GM12878 (cell line): ENCODE data around the gene SLC24A3. TPM values are rescaled to one million over a fixed set of nuclear protein-coding genes. Genes with fewer than 3 reads are reported as not detected.

ENCODE experiments used
- ATAC-seq: fragments of 200-7000 bp; cut with Tn5 transposase; 3 replicates; pipeline ENCODE4 v1.9.1; 2020; ENCODE audit warnings: mild to moderate bottlenecking, moderate library complexity
- BruUV-seq: library from RNA; stranded (reverse); fragments of 400-500 nt; replicated peaks from 2 replicates; lab custom pipeline; 2021; lab: Mats Ljungman, UMichigan
- CTCF ChIA-PET: fragments of 300-600 bp; sonication (Branson Sonifier 250); formaldehyde crosslinking; extraction: SDS; loops from one replicate; lab custom pipeline; 2021; ENCODE audit warnings: inconsistent platforms; lab: Yijun Ruan, JAX
- POLR2A ChIA-PET: fragments of 350-600 bp; formaldehyde crosslinking; extraction: SDS; loops from one replicate; lab custom pipeline; 2021; ENCODE audit warnings: inconsistent platforms; lab: Charles Lee
- RAD21 ChIA-PET: fragments of 300-600 bp; sonication (Branson Sonifier 250); formaldehyde crosslinking; loops from one replicate; lab custom pipeline; 2023; ENCODE audit warnings: antibody characterized with exemption; ENCODE audit not compliant: unreplicated experiment; lab: Charles Lee
- SMC1A ChIA-PET: fragments of 300-600 bp; sonication (Branson Sonifier 250); formaldehyde crosslinking; loops from one replicate; lab custom pipeline; 2023; ENCODE audit not compliant: unreplicated experiment, uncharacterized antibody; lab: Charles Lee
- DNase-seq: peaks from one replicate; pipeline ENCODE4 v3.0.0-alpha.2; 2011; ENCODE audit warnings: low read depth, low spot score
- FAIRE-seq: peaks from 3 replicates; lab custom pipeline; 2011; peaks lifted over from hg19 to GRCh38; lab: Jason Lieb, UNC
- H2AFZ ChIP-seq: 2 replicates; pipeline ENCODE4 v1.6.0; 2011; ENCODE audit warnings: low read depth, low read length, control low read depth; ENCODE audit not compliant: control insufficient read depth
- H3K27ac ChIP-seq: 2 replicates; pipeline ENCODE4 v1.5.1; 2011; ENCODE audit warnings: control low read depth; ENCODE audit not compliant: control insufficient read depth, insufficient read depth
- H3K27me3 ChIP-seq, 2 experiments: replicated peaks in 1 of 2; 2 replicates each; pipeline versions ENCODE4 v1.6.0 to v1.6.1; 2011; ENCODE audit warnings: low read length in 1 of 2; ENCODE audit not compliant: control insufficient read depth in 2 of 2, insufficient read depth in 2 of 2
- H3K36me3 ChIP-seq, 2 experiments: 2 replicates each; pipeline ENCODE4 v1.5.1; 2011; ENCODE audit warnings: low read length in 1 of 2; ENCODE audit not compliant: control insufficient read depth in 2 of 2, insufficient read depth in 2 of 2
- H3K4me1 ChIP-seq: 2 replicates; pipeline ENCODE4 v1.6.1; 2011; ENCODE audit warnings: mild to moderate bottlenecking, low read length, moderate library complexity, mixed read lengths; ENCODE audit not compliant: control insufficient read depth, insufficient read depth
- H3K4me2 ChIP-seq: 2 replicates; pipeline ENCODE4 v1.6.0; 2011; ENCODE audit warnings: control low read depth; ENCODE audit not compliant: control insufficient read depth, insufficient read depth
- H3K4me3 ChIP-seq: fragments of 200-600 bp; sonication (generic); 2 replicates; pipeline ENCODE4 v1.5.1; 2016
- H3K79me2 ChIP-seq: 2 replicates; pipeline ENCODE4 v1.6.0; 2011; ENCODE audit warnings: low read length; ENCODE audit not compliant: control insufficient read depth, insufficient read depth
- H3K9ac ChIP-seq: 2 replicates; pipeline ENCODE4 v1.8.0; 2011; ENCODE audit warnings: low read length, control low read depth, mixed read lengths; ENCODE audit not compliant: control insufficient read depth, insufficient read depth
- H3K9me3 ChIP-seq: replicated peaks from 3 replicates; pipeline ENCODE4 v1.5.1; 2011; ENCODE audit warnings: mild to moderate bottlenecking, low read length; ENCODE audit not compliant: control insufficient read depth, insufficient read depth
- H4K20me1 ChIP-seq: 2 replicates; pipeline ENCODE4 v1.6.0; 2011; ENCODE audit not compliant: control insufficient read depth, insufficient read depth
- HDGF ChIP-seq: fragments of 450-650 bp; IDR thresholded peaks from 2 replicates; pipeline ENCODE4 v1.6.1; 2016; ENCODE audit warnings: antibody characterized with exemption
- IKZF2 ChIP-seq, 2 experiments: fragments of 450-650 bp; IDR thresholded peaks; 2 replicates each; pipeline ENCODE4 v1.6.1; 2017; ENCODE audit warnings: mild to moderate bottlenecking in 2 of 2, moderate library complexity in 2 of 2
- MTA2 ChIP-seq: fragments of 450-650 bp; IDR thresholded peaks from 2 replicates; pipeline ENCODE4 v1.6.1; 2016; ENCODE audit warnings: low read depth, mild to moderate bottlenecking, moderate library complexity
- NBN ChIP-seq: fragments of 450-650 bp; IDR thresholded peaks from 2 replicates; pipeline ENCODE4 v1.6.1; 2016
- WGBS: methylation state at CpG from one replicate; pipeline ENCODE4 v1.1.6; 2016; ENCODE audit warnings: low lambda C conversion rate; ENCODE audit not compliant: insufficient replicate concordance, insufficient coverage; ENCODE audit errors: missing lambda C conversion rate; 5-methylcytosine and 5-hydroxymethylcytosine counted together
- in situ Hi-C: fragments of 300-500 bp; cut with MboI; formaldehyde crosslinking; loops from 9 replicates; pipeline ENCODE4 v1.14.3; 2018; ENCODE audit warnings: mixed read lengths
- intact Hi-C: fragments of 100-400 bp; cut with micrococcal nuclease; formaldehyde crosslinking; loops from one replicate; pipeline ENCODE4 v1.14.2; 2022; ENCODE audit not compliant: unreplicated experiment
- polyA plus RNA-seq, 11 experiments: library from polyadenylated mRNA; depleted of rRNA in 4 of 11; unstranded in 6 of 11; stranded (reverse) in 5 of 11; fragments of >200 nt; fragmentation: Nextera tagmentation in 4 of 11; fragmentation: Illumina TruSeq in 1 of 11; extraction: Ambion mirVana in 4 of 11; extraction: Trizol in 1 of 11; gene quantifications; 1 replicate in 1 of 11; 2 replicates in 10 of 11; pipeline versions ENCODE4 v1.2.1 to v1.2.3, GENCODE V29; 2011 to 2016; ENCODE audit warnings: inconsistent platforms in 2 of 11, missing spikeins in 2 of 11, low read depth in 1 of 11
- total RNA-seq, 4 experiments: library from RNA; depleted of rRNA in 3 of 4; stranded (reverse); fragments of >200 nt in 3 of 4; fragmentation: Illumina TruSeq in 1 of 4; extraction: Trizol in 1 of 4; gene quantifications; 2 replicates each; pipeline versions ENCODE4 v1.2.1 to v1.2.3, GENCODE V29; 2013 to 2021
- TF ChIP-seq, protein P1 (sequence below): fragments of 450-650 bp; IDR thresholded peaks from 2 replicates; pipeline ENCODE4 v1.6.1; 2017; ENCODE audit warnings: mild to moderate bottlenecking, moderate library complexity
- TF ChIP-seq, protein P2 (sequence below), 3 experiments: IDR thresholded peaks in 2 of 3; conservative IDR thresholded peaks in 1 of 3; 2 replicates each; pipeline ENCODE4 v1.5.1; 2011; ENCODE audit warnings: low read depth in 3 of 3, low read length in 3 of 3, mild to moderate bottlenecking in 3 of 3, control low read depth in 2 of 3, moderate library complexity in 2 of 3, inconsistent platforms in 1 of 3, mixed read lengths in 1 of 3; ENCODE audit not compliant: control insufficient read depth in 2 of 3, insufficient read depth in 1 of 3; ENCODE audit errors: extremely low read depth in 1 of 3

The SLC24A3 gene
- total and polyA plus RNA-seq, 10 of the 15 experiments (the other 5 are each of a cell fraction or from before 2014, with no cell fraction given), result 0.04 TPM; not detected in 9

DNA sequence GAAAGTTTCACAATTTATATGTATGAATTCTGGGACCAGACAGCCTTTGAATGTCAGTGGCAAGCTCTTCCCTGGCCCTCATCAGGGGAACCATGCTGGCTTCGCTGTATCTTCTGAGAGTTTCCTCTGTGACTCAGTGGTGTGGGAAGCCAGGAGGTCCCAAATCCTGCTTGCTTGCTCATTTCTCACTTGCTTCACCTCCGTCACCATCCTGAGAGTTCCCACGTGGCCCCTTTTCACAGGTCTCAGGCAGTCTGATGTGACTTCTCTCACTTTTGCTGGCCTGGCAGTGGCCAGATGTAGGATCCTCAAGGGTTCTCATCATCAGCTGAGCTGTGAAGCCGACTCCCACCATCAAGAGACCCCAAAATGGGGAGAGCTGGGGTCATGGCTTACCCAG, 517.2 kb downstream of the SLC24A3 start:
- no peak for TF ChIP-seq MTA2
- no peak for TF ChIP-seq NBN
- TF ChIP-seq, protein P1, sequence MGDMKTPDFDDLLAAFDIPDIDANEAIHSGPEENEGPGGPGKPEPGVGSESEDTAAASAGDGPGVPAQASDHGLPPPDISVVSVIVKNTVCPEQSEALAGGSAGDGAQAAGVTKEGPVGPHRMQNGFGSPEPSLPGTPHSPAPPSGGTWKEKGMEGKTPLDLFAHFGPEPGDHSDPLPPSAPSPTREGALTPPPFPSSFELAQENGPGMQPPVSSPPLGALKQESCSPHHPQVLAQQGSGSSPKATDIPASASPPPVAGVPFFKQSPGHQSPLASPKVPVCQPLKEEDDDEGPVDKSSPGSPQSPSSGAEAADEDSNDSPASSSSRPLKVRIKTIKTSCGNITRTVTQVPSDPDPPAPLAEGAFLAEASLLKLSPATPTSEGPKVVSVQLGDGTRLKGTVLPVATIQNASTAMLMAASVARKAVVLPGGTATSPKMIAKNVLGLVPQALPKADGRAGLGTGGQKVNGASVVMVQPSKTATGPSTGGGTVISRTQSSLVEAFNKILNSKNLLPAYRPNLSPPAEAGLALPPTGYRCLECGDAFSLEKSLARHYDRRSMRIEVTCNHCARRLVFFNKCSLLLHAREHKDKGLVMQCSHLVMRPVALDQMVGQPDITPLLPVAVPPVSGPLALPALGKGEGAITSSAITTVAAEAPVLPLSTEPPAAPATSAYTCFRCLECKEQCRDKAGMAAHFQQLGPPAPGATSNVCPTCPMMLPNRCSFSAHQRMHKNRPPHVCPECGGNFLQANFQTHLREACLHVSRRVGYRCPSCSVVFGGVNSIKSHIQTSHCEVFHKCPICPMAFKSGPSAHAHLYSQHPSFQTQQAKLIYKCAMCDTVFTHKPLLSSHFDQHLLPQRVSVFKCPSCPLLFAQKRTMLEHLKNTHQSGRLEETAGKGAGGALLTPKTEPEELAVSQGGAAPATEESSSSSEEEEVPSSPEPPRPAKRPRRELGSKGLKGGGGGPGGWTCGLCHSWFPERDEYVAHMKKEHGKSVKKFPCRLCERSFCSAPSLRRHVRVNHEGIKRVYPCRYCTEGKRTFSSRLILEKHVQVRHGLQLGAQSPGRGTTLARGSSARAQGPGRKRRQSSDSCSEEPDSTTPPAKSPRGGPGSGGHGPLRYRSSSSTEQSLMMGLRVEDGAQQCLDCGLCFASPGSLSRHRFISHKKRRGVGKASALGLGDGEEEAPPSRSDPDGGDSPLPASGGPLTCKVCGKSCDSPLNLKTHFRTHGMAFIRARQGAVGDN, result no peak
- no peak for TF ChIP-seq HDGF
- TF ChIP-seq IKZF2 (IDR thresholded peaks at IDR 0.05), result no peak
- TF ChIP-seq, protein P2, sequence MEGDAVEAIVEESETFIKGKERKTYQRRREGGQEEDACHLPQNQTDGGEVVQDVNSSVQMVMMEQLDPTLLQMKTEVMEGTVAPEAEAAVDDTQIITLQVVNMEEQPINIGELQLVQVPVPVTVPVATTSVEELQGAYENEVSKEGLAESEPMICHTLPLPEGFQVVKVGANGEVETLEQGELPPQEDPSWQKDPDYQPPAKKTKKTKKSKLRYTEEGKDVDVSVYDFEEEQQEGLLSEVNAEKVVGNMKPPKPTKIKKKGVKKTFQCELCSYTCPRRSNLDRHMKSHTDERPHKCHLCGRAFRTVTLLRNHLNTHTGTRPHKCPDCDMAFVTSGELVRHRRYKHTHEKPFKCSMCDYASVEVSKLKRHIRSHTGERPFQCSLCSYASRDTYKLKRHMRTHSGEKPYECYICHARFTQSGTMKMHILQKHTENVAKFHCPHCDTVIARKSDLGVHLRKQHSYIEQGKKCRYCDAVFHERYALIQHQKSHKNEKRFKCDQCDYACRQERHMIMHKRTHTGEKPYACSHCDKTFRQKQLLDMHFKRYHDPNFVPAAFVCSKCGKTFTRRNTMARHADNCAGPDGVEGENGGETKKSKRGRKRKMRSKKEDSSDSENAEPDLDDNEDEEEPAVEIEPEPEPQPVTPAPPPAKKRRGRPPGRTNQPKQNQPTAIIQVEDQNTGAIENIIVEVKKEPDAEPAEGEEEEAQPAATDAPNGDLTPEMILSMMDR (IDR thresholded peaks at IDR 0.05 in 2 of 3, conservative IDR thresholded peaks at IDR 0.05 in 1 of 3; ENCODE audit: control insufficient read depth in 2 of 3, extremely low read depth in 1 of 3, insufficient read depth in 1 of 3, low read depth in 3 of 3, low read length in 3 of 3), result no peak
- BruUV-seq, result no TSS peak
- Histone ChIP-seq H2AFZ (no peak overlapping the region), H3K27ac (no peak overlapping the region), H3K4me2 (no peak overlapping the region), H3K4me3 (no peak overlapping the region), H3K9me3 (no peaks in the 10 kb centered on the region), H3K9ac (no peak overlapping the region), H3K79me2 (no peaks in the 10 kb centered on the region), H3K4me1 (no peaks in the 10 kb centered on the region; the same call in 1 of the 2 replicates), H3K27me3 (no peaks in the 10 kb centered on the region), H4K20me1 (no peaks in the 10 kb centered on the region), H3K36me3 (no peaks in the 10 kb centered on the region)
- ATAC-seq (no peak), FAIRE-seq (no peak), DNase-seq (no peak)
- WGBS, result 29% methylated on average over 4 of the region's 4 CpGs
- intact Hi-C loops (no loop called here), in situ Hi-C loops (no loop called here)
- ChIA-PET POLR2A (no interaction called here), RAD21 (no interaction called here), SMC1A (no interaction called here), CTCF (interaction anchor here (0.8 to 0.9 kb wide), 2 partner anchors 12 to 51 kb away, joined by 3 to 4 read pairs; no protein-coding TSS in a partner anchor)
